NCI-H146 treated with DMSO at 0.1 percent for 48 hours (cell line): ENCODE data around the gene ANAPC2.
A peak's percentile ranks its signal among the peaks of the same experiment; 100 is the strongest.

ENCODE experiments used
- DNase-seq: peaks from one replicate; lab custom pipeline; 2025; ENCODE audit not compliant: unreplicated experiment; lab: John Stamatoyannopoulos, UW

Gene ANAPC2, protein sequence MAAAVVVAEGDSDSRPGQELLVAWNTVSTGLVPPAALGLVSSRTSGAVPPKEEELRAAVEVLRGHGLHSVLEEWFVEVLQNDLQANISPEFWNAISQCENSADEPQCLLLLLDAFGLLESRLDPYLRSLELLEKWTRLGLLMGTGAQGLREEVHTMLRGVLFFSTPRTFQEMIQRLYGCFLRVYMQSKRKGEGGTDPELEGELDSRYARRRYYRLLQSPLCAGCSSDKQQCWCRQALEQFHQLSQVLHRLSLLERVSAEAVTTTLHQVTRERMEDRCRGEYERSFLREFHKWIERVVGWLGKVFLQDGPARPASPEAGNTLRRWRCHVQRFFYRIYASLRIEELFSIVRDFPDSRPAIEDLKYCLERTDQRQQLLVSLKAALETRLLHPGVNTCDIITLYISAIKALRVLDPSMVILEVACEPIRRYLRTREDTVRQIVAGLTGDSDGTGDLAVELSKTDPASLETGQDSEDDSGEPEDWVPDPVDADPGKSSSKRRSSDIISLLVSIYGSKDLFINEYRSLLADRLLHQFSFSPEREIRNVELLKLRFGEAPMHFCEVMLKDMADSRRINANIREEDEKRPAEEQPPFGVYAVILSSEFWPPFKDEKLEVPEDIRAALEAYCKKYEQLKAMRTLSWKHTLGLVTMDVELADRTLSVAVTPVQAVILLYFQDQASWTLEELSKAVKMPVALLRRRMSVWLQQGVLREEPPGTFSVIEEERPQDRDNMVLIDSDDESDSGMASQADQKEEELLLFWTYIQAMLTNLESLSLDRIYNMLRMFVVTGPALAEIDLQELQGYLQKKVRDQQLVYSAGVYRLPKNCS

DNA sequence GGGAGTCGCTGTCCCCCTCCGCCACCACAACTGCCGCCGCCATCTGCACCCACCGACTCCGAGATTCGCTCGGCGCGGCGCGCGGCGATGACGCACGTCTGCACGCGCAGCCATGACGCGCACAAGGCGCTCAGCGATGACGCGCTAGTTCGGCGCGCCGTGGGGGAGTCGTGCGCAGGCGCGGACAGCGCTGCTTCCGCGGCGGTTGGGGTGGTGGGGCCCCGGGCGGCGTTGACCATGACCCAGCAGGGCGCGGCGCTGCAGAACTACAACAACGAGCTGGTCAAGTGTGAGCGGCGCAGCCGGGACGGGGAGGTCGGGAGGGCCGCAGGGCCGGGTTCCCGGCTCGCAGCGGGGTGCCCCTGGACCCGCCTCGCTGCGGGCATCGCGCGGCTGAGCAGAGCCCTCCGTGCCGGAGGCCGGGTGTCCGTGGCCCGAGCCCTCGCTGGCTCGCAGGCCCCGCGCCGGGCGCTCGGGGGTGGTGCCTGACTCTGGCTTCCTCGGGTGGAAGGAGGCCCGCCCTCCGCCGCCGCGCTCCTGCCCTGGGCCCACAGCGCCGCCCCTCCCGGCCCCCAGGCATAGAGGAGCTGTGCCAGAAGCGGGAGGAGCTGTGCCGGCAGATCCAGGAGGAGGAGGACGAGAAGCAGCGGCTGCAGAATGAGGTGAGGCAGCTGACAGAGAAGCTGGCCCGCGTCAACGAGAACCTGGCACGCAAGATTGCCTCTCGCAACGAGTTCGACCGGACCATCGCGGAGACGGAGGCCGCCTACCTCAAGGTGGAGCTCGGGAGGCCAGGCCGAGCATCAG, at the start of gene ANAPC2, which contains the start of gene SSNA1:
Gene ANAPC2, minus strand, starts transcription at position 71 of the 807 bp plus-strand sequence. Its CDS starts 28 bp downstream, at position 43.
Gene SSNA1, plus strand, starts transcription at position 187 of the 807 bp plus-strand sequence. Its CDS starts 51 bp downstream, at position 238.
- peak; percentile 42 for DNase-seq

- DNase-seq, result no peak
Measured at GRCh38 chr9:137236936-137237421, 48.6 kb upstream of the ANAPC2 start.

DNA sequence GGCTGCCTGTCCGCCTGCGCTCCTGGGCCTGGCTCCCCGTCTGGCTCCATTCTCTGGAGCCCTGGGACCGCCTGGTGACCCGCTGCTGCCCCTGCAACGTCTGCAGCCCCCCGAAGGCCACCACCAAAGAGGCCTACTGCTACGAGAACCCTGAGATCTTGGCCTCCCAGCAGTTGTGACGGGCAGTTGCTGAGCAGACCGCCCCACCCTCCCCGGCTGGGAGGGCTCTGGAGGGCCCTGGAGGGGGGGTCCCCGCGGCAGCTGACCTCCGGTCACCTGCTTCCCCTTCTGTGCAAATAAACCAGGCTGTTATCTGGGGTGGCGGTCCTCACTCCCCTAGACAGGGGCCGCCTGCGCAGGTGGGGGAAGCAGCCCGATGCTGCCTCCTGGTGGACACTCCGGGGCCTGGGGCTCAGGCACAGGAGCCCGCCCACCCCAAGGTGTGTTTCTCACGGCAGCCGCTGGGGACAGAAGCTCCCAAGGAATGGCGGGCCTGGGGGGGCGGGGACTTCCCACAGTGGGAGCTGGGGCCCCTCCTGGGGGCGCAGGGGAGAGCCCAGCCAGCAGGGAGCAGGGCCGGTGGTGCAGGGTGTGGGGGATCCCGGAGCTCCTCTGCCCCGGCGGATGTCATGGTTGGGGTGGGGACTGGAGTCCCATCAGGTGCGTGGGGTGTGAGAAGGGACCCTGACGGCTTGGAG, 48.0 kb upstream of the ANAPC2 start:
- peak; percentile 57 for DNase-seq

- DNase-seq, result no peak
Measured at GRCh38 chr9:137235424-137236237, 47.3 kb upstream of the ANAPC2 start.

GRCh38 chr9:137234758-137235423, 46.5 kb upstream of the ANAPC2 start:
- no peak for DNase-seq

GRCh38 chr9:137234055-137234697, 45.8 kb upstream of the ANAPC2 start:
- DNase-seq, result no peak

DNA sequence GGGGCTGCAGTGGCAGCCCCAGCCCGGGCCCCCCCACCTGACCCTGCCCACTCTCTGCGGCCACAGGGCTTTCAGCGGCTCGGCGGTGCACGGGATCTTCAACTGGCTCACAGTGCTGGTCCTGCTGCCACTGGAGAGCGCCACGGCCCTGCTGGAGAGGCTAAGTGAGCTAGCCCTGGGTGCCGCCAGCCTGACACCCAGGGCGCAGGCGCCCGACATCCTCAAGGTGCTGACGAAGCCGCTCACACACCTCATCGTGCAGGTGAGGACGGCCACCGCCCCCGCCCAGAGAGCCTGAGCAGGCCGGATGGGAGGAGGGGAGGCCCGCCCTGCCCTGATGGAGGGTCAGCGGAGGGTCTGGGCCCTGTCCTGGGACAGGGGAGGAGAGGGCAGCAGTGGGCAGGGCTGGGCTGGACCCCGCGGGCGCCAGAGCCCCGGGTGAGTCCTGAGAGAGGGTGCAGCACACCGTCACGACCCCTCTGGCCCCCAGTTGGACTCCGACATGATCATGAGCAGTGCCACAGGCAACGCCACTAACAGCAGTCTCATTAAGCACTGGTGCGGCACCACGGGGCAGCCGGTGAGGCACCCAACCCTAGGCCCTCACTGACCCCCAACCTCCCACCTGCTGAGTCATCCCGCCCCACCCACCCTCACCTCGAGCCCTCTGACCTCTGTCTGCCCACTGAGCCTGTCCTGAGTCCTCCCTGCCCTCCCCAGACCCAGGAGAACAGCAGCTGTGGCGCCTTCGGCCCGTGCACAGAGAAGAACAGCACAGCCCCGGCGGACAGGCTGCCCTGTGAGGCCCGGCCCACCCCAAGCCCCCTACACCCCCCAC, 45.0 kb upstream of the ANAPC2 start:
- DNase-seq, result no peak

DNA sequence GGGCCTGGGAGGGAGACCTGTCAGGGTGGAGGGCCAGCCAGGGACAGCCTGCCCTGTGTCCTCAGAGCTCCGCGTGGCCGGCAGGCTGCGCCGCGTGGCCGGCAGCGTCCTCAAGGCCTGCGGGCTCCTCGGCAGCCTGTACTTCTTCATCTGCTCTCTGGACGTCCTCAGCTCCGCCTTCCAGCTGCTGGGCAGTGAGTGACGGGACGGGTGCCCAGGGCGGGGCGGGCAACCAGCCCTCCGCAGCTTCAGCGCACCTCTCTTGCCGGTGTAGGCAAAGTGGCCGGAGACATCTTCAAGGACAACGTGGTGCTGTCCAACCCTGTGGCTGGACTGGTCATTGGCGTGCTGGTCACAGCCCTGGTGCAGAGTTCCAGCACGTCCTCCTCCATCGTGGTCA, 44.1 kb upstream of the ANAPC2 start:
- no peak for DNase-seq

DNA sequence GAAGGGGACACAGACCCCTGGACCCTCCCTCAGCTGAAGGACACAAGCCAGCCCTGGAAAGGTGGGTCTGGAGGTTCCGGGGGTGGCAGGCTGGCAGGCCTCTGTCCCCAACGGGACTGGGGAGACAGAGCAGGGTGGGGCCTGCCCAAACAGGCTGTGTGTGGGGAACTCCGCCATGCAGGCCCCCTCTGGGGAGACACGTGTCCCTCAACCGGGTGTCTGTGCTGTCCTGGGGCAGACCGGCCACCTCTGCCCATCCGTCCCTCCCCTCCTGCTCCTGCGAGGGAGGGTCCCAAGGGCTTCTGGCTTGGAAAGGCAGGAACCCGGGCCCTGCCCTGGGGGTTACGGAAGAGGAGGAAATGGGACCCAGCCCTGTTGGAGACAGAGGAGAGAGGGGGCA, 43.7 kb upstream of the ANAPC2 start:
- DNase-seq, result no peak

DNA sequence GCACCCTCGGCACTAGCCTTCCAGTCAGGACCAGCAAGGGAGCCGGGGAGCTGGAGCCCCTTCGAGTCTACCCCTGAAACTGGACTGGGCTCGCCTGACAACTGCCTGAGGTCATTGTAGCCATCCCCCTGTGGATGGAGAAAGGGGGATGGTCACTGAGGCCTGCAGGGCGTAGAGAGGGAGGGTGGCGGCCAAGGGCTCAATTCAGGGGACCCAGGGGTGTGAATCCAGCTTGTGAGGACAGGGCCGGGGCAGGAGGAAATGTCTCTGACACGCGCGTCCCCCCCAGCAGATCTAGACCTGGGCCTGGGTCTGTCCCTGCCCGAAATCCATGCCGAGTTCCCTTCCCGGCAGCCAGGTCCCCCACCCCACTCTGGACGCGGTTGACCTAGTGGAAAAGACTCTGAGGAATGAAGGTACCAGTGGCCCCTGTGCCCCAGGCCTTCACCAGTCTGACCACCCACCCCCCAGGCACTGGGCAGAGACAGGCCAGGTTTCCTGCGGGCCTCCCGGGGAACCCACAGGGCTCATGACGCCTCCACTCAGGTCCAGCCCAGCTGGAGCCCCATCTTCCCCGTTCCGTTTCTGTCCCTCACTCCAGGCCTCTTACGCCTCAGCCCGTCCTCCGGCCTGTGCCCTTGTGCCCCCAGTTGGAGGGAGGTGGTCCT, 43.1 kb upstream of the ANAPC2 start:
- DNase-seq, result no peak

- no peak for DNase-seq
Measured at GRCh38 chr9:137230705-137231371, 42.5 kb upstream of the ANAPC2 start, which contains the start of gene SLC34A3. SLC34A3 (plus strand) TSS chr9:137230901; CDS start chr9:137231703, 802 bp downstream.

DNA sequence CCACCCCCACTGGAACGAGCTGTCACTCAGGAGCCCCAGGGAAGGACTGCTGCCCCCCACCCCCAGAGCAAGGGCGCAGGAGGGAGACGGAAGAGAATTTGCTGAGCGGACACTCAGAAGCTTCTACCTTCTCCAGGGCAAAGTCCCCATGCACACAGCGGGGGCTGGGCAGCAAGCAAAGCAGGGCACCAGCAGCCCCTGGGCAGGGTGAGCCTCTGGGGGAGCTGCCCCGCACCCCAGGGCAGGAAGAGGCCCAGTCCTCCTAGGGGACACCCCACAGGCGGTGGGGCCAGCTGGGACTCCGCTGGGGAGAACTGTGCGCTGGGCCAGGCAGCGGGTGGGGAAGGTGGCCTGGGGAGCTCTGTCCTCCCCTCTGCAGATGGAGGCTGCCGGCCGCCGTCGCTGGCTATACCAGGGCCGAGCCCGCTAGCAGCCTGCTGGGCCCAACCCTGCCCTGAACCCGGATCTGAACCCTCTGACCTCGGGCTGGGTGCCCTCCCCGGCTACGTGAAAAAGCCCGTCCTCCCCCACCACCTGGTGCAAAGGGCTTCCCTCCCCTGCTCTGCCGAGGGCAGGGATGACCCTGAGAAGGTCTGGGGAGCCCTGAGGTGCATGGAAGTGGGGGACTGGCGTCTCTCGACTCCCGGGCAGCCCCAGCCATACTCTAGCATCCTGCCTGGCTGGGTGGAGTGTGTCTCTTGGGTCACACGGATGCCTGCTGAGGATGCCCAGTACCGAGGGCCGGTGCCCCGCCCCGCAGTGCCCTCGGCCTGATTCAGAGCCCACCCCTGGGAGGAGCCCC, 41.7 kb upstream of the ANAPC2 start:
- no peak for DNase-seq

DNA sequence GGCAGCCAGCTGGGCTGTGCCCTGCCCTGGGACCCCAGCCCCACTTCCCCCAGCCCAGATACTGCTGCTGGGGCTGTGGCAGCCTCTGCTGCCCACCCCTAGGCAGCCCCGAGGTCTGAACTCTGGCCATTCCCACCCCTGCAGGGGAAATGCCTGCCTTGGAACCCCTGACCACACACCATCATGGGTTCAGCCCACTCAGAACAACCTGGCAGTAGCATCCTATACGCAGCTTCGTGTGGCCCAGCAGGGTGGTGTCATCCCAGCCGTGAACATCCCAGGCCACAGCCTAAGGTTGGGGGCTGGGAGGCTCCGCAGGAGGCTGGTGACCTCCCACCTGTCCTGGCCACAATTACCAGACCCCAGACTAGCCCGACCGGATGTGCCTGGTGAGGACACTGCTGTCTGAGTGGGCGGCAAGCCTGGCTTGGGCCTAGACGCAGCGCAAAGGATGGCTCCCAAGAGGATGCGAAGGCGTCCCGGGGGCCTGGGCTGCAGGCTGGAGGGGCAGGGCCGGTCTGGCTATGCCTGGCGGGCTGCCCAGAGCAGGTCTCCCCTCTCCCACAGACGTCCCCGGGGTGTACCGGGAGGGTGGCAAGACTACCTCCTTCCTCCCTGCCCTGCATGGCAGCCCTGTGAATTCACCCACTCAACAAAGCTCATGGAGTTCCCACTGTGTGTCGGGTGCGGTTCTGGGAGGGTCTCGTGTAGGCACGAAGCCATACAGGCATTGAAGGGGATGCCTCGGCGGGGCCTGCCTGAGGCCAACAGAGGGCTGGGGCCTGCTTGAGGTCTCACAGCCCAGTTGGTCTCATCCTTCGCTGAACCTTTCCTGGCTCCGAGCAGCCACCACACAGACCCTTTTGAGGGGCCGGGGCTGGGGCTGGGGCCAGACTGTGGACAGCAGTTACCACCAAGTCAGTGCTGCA, 40.9 kb upstream of the ANAPC2 start:
- no peak for DNase-seq

DNA sequence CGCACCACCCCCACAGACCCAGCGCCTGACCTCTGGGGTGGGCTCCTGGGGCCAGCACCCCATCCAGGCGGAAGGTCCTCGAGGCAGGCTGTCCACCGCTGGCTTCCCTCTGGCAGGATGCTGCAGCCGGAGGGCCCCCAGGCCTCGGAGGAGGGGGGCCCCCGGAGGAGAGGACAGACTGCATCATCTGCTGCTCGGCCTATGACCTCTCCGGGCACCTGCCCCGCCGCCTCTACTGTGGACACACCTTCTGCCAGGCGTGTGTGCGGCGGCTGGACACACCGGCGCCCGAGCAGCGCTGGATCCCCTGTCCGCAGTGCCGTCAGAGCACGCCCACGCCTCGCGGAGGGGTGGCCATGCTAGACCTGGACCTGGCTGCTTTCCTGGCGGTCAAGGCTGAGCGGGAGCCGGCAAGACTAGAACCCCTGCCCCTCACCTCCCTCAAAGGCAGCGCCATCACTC, 40.2 kb upstream of the ANAPC2 start:
- DNase-seq, result no peak
